Activated T-cell treated with anti-CD3 and anti-CD28 coated beads, Interleukin-2, amount 50 U/mL, for 72 hours (primary cell): Measurements from ENCODE around the gene ASB14. TPM values are rescaled to one million over a fixed set of nuclear protein-coding genes. Genes with fewer than 3 reads are reported as not detected.

Experiments
- ATAC-seq, 2 donors: fragments of 150-1000 bp; cut with Tn5 transposase; replicated peaks in 1 of 2; 2 replicates each; pipeline ENCODE4 v1.10.0; 2021; ENCODE audit warnings: moderate library complexity in 2 of 2, mild to moderate bottlenecking in 1 of 2
- DNase-seq, 2 donors: peaks; one replicate each; pipeline ENCODE4 v3.0.0; 2021 to 2022; ENCODE audit warnings: mixed read lengths in 1 of 2
- H3K27ac Mint-ChIP-seq: one replicate; pipeline ENCODE4 v1.8.0; 2022; ENCODE audit warnings: mild to moderate bottlenecking, moderate library complexity, mixed read lengths
- H3K27me3 Mint-ChIP-seq: one replicate; pipeline ENCODE4 v1.8.0; 2022; ENCODE audit warnings: low read depth, mixed read lengths
- H3K36me3 Mint-ChIP-seq, 2 donors: one replicate each; pipeline ENCODE4 v1.8.0; 2022; ENCODE audit warnings: mixed read lengths in 2 of 2, mild to moderate bottlenecking in 1 of 2; ENCODE audit not compliant: insufficient read depth in 2 of 2
- H3K4me1 Mint-ChIP-seq: one replicate; pipeline ENCODE4 v1.8.0; 2022; ENCODE audit warnings: low read depth, mixed read lengths
- H3K4me3 Mint-ChIP-seq, 2 donors: one replicate each; pipeline ENCODE4 v1.8.0; 2022; ENCODE audit warnings: mild to moderate bottlenecking in 2 of 2, mixed read lengths in 2 of 2, moderate library complexity in 2 of 2
- H3K9me3 Mint-ChIP-seq, 2 donors: one replicate each; pipeline ENCODE4 v1.8.0; 2022; ENCODE audit warnings: mixed read lengths in 2 of 2
- total RNA-seq, 2 donors: library from RNA; stranded (reverse); gene quantifications; one replicate each; pipeline ENCODE4 v1.2.3, GENCODE V29; 2022

Gene ASB14
- total RNA-seq, 2 donors from 2014 or later, result not detected

- Mint-ChIP-seq H3K4me3 (no peak overlapping the region), H3K9me3 (no peaks in the 10 kb centered on the region), H3K27ac (no peak overlapping the region), H3K36me3 (peaks cover 0 to 2% of the 10 kb centered on the region in 2 donors), H3K4me1 (no peaks in the 10 kb centered on the region), H3K27me3 (peaks cover 16% of the 10 kb centered on the region)
- ATAC-seq (no peak), DNase-seq (no peak)
These were observed 5.3 kb downstream of the ASB14 start for GRCh38 chr3:57287205-57287604.

DNA sequence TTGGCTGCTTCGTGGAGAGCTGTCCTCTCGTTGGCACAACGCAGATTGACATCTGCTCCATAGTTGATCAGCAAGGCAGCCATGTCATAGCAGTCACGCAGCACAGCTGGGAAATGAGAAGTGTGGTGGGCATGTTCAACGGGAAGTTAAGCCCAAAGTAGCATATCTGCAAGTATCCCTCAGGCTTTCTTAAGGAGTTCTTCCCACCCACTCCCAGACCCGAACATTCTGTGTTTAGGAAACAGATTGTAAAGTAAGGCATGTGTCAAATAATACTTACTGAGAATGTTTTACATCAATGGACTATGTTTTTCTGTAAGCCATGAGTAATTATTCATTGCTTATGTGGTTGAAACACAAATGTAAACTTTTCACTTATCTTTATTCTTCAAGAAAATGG is 9.2 kb downstream of the ASB14 start:
- DNase-seq (no peak), ATAC-seq (no peak)
- Mint-ChIP-seq H3K4me1 (no peaks in the 10 kb centered on the region), H3K4me3 (no peak overlapping the region), H3K27ac (no peak overlapping the region), H3K27me3 (peaks cover 6% of the 10 kb centered on the region), H3K9me3 (peaks cover 0 to 2% of the 10 kb centered on the region in 2 donors), H3K36me3 (peaks cover 2 to 3% of the 10 kb centered on the region in 2 donors)

DNA sequence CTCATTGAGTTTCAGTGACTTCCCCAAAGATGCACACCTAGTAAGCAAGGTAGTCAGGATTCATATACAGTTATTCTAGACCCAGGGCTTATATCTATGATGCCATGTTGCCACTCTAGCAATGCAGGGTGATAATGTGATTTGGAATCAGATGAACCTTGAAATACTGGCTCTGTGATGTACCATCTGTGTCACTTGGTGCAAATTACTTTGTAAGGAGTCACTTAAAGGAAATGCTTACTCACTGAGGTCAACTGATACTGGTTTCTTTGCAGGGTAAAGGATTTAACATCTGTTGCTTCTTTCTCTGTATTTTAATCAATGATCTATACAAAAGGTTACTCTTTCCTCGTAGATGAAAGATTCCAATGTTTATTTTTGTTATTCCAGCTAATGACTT is 10.8 kb downstream of the ASB14 start:
- no peak for DNase-seq
- H3K27me3 Mint-ChIP-seq, result peaks cover 5% of the 10 kb centered on the region
- no peaks in the 10 kb centered on the region for H3K4me1 Mint-ChIP-seq
- no peak overlapping the region for H3K4me3 Mint-ChIP-seq
- H3K36me3 Mint-ChIP-seq, result peaks cover 2% of the 10 kb centered on the region in 2 donors
- peak; percentile 69 to 76 for ATAC-seq
- H3K9me3 Mint-ChIP-seq, result peaks cover 0 to 2% of the 10 kb centered on the region in 2 donors
- H3K27ac Mint-ChIP-seq, result no peak overlapping the region

DNA sequence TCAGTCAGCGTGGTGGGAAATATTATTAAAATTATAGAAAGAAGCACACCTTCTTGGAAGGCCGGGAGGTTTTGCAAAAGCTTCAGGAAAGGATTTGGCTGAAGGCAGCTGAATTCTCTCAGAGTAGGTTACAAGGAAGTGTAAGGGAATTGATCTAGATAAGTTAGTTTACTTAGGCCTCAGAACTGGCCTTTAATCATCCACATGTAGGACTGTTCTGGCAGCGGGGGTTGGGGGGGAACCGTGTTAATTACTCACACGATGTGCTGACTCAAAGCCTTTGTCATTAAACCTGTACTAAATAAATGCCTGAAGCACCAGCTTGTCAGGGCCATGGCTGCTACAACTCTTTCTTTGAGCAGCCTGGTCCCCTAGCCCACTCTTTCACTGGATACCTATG is 12.8 kb downstream of the ASB14 start:
- H3K4me1 Mint-ChIP-seq, result no peaks in the 10 kb centered on the region
- peaks cover 0 to 2% of the 10 kb centered on the region in 2 donors for H3K9me3 Mint-ChIP-seq
- no peak overlapping the region for H3K4me3 Mint-ChIP-seq
- H3K36me3 Mint-ChIP-seq, result peaks cover 2% of the 10 kb centered on the region in 2 donors
- ATAC-seq (no peak), DNase-seq (no peak)
- H3K27me3 Mint-ChIP-seq, result no peaks in the 10 kb centered on the region
- H3K27ac Mint-ChIP-seq, result no peak overlapping the region

DNA sequence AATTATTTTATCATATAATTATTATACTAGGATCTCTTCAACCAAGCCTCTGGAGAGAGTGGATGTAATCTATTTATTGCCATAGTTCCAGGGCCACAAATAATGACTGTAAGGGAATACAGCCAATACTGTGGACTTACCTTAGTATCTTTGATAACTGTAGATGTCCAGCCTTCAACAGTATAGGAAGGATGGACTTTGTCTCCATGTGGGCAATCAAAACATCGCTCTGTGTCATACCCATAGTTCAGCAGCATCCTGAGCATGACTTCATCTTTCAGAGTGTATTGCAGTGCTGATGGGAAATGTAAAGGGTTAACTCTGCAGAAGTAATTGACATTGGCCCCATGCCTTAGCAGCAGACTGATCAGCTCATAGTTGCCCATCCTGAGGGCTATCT is 14.2 kb downstream of the ASB14 start:
- peaks cover 2% of the 10 kb centered on the region in 2 donors for H3K36me3 Mint-ChIP-seq
- ATAC-seq, result no peak
- no peak for DNase-seq
- H3K27ac Mint-ChIP-seq, result no peak overlapping the region
- no peak overlapping the region for H3K4me3 Mint-ChIP-seq
- H3K27me3 Mint-ChIP-seq, result no peaks in the 10 kb centered on the region
- H3K4me1 Mint-ChIP-seq, result peaks cover 5% of the 10 kb centered on the region
- H3K9me3 Mint-ChIP-seq, result peaks cover 0 to 2% of the 10 kb centered on the region in 2 donors

DNA sequence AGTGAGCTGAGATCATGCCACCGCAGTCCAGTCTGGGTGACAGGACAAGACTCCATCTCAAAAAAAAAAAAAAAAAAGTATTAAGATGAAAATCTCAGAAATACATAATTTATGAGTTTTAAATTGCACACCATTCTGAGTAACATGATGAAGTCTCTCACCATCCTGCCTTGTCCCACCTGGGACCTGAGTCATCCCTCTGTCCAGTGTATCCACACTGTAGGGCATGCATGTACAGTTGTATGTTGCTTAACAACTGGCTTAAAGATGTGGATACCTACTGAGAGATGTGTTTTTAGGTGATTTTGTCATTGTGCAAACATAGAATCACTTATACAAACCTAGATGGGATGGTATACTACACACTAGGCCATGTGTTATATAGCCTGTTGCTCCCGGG is 17.1 kb downstream of the ASB14 start:
- peaks cover 0 to 1% of the 10 kb centered on the region in 2 donors for H3K9me3 Mint-ChIP-seq
- no peak overlapping the region for H3K4me3 Mint-ChIP-seq
- no peak overlapping the region for H3K27ac Mint-ChIP-seq
- ATAC-seq (no peak), DNase-seq (no peak)
- H3K36me3 Mint-ChIP-seq, result peaks cover 0 to 7% of the 10 kb centered on the region in 2 donors
- peaks cover 5% of the 10 kb centered on the region for H3K4me1 Mint-ChIP-seq
- H3K27me3 Mint-ChIP-seq, result no peaks in the 10 kb centered on the region

DNA sequence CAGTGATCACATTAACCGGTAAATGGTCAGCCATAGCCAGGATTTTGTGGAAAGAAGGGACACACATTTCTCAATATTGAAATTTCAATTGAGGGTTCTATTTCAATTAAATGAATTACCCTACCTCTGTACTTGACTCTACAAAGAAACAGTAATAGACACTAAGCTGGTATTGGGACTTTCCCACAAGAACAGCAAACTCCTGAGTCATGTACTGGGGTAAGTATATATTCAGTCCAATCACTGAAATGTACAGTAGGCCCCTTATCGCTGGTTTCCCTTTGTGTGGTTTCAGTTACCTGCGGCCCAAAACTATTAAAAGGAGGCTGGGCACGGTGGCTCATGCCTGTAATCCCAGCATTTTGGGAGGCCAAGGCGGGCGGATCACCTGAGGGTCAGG is 17.6 kb downstream of the ASB14 start:
- DNase-seq, result no peak
- Mint-ChIP-seq H3K27ac (no peak overlapping the region), H3K36me3 (peaks cover 0 to 6% of the 10 kb centered on the region in 2 donors), H3K4me1 (peaks cover 5% of the 10 kb centered on the region), H3K27me3 (no peaks in the 10 kb centered on the region), H3K9me3 (no peaks in the 10 kb centered on the region), H3K4me3 (no peak overlapping the region)
- no peak for ATAC-seq

- ATAC-seq, result no peak
- peaks cover 9 to 43% of the 10 kb centered on the region in 2 donors for H3K36me3 Mint-ChIP-seq
These were observed 24.1 kb downstream of the ASB14 start for GRCh38 chr3:57268416-57268815.

DNA sequence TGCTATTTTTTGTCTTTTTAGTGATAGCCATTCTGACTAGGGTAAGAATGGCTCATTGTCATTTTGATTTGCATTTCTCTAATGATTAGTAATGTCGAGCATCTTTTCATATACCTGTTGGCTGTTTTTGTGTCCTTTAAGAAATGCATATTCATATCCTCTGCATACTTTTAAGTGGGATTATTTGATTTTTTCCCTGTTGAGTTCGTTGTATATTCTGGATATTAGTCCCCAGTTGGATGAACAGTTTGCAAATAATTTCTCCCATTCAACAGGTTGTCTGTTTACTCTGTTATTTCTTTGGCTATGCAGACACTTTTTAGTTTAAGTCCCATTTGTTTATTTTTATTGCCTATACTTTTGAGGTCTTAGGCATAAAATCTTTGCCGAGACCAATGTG is 30.6 kb downstream of the ASB14 start:
- Mint-ChIP-seq H3K4me3 (no peak overlapping the region), H3K36me3 (peaks cover 15 to 41% of the 10 kb centered on the region in 2 donors), H3K27ac (no peak overlapping the region), H3K9me3 (peaks cover 0 to 2% of the 10 kb centered on the region in 2 donors), H3K27me3 (no peaks in the 10 kb centered on the region), H3K4me1 (no peaks in the 10 kb centered on the region)
- no peak for ATAC-seq
- no peak for DNase-seq

More at GRCh38 chr3:57268416-57268815, 24.1 kb downstream of the ASB14 start:
- Mint-ChIP-seq H3K27ac (no peak overlapping the region), H3K4me3 (no peak overlapping the region), H3K4me1 (no peaks in the 10 kb centered on the region), H3K27me3 (no peaks in the 10 kb centered on the region), H3K9me3 (no peaks in the 10 kb centered on the region)
- no peak for DNase-seq

DNA sequence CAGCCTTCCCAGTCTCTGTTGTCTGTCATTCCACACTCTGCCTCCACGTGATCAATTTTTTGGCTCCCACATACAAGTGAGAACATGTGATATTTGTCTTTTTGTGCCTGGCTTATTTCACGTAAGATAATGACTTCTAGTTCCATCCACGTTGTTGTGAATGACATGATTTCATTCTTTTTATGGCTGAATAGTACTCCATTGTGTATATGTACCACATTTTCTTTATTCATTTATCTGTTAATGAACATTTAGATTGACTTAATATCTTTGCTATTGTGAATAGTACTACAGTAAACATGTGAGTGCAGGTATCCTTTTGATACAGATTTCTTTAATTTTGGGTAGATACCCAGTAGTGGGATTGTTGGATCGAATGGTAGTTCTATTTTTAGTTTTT is 31.4 kb downstream of the ASB14 start:
- no peak for ATAC-seq
- no peaks in the 10 kb centered on the region for H3K27me3 Mint-ChIP-seq
- peaks cover 0 to 2% of the 10 kb centered on the region in 2 donors for H3K9me3 Mint-ChIP-seq
- no peak overlapping the region for H3K27ac Mint-ChIP-seq
- peaks cover 14 to 33% of the 10 kb centered on the region in 2 donors for H3K36me3 Mint-ChIP-seq
- no peak for DNase-seq
- no peaks in the 10 kb centered on the region for H3K4me1 Mint-ChIP-seq
- no peak overlapping the region for H3K4me3 Mint-ChIP-seq

DNA sequence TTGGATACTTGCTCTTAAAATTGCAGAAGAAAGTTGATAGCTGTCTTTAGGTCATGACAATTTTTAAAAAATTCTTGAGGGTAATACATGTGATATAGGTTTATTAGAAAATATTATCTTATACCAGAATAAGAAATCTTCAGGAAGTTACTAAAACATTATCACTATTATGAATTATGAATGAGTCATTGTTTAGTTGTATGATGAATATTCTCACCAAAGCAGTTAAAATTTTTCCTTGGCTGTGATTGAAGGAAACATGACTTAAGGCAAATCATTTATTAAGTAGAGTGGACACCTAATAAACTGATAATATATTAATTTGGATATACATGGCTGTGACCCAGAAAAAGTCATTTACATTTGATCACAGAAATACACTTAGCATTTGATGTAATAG is 34.8 kb downstream of the ASB14 start:
- Mint-ChIP-seq H3K27me3 (no peaks in the 10 kb centered on the region), H3K9me3 (no peaks in the 10 kb centered on the region), H3K4me1 (no peaks in the 10 kb centered on the region), H3K36me3 (peaks cover 4 to 14% of the 10 kb centered on the region in 2 donors), H3K27ac (no peak overlapping the region), H3K4me3 (no peak overlapping the region)
- no peak for ATAC-seq
- DNase-seq, result no peak

GRCh38 chr3:57256844-57257243 is 35.6 kb downstream of the ASB14 start:
- H3K9me3 Mint-ChIP-seq, result no peaks in the 10 kb centered on the region
- peaks cover 2 to 8% of the 10 kb centered on the region in 2 donors for H3K36me3 Mint-ChIP-seq
- H3K27ac Mint-ChIP-seq, result no peak overlapping the region
- ATAC-seq (no peak), DNase-seq (no peak)
- H3K4me3 Mint-ChIP-seq, result no peak overlapping the region
- H3K4me1 Mint-ChIP-seq, result no peaks in the 10 kb centered on the region
- no peaks in the 10 kb centered on the region for H3K27me3 Mint-ChIP-seq

- Mint-ChIP-seq H3K4me3 (no peak overlapping the region), H3K4me1 (no peaks in the 10 kb centered on the region), H3K9me3 (no peaks in the 10 kb centered on the region), H3K27me3 (no peaks in the 10 kb centered on the region), H3K36me3 (peaks cover 2 to 4% of the 10 kb centered on the region in 2 donors), H3K27ac (no peak overlapping the region)
- ATAC-seq, result no peak
- DNase-seq, result no peak
These were observed 40.1 kb downstream of the ASB14 start for GRCh38 chr3:57252404-57252803.

GRCh38 chr3:57244946-57245345 is 47.5 kb downstream of the ASB14 start:
- no peaks in the 10 kb centered on the region for H3K9me3 Mint-ChIP-seq
- no peaks in the 10 kb centered on the region for H3K4me1 Mint-ChIP-seq
- ATAC-seq, result no peak
- DNase-seq, result no peak
- H3K27ac Mint-ChIP-seq, result no peak overlapping the region
- H3K27me3 Mint-ChIP-seq, result no peaks in the 10 kb centered on the region
- peaks cover 2 to 10% of the 10 kb centered on the region in 2 donors for H3K36me3 Mint-ChIP-seq
- H3K4me3 Mint-ChIP-seq, result no peak overlapping the region
